Transverse colon (tissue), 4 donors: ENCODE results near the gene RCAN2. TPM values are rescaled to one million over a fixed set of nuclear protein-coding genes. Genes with fewer than 3 reads are reported as not detected.

Source experiments
- DNase-seq: peaks from one replicate; pipeline ENCODE4 v3.0.0-alpha.2; 2019
- H3K27ac ChIP-seq, 4 donors: fragments of 200-600 bp; sonication (generic); 2 replicates each; pipeline ENCODE4 v1.5.1; 2016 to 2018; ENCODE audit warnings: inconsistent platforms in 4 of 4
- H3K27me3 ChIP-seq: fragments of 200-600 bp; sonication (generic); 2 replicates; pipeline ENCODE4 v1.5.1; 2017; ENCODE audit warnings: inconsistent platforms
- H3K36me3 ChIP-seq, 4 donors: fragments of 200-600 bp; sonication (generic); 2 replicates each; pipeline ENCODE4 v1.5.1; 2017 to 2019; ENCODE audit warnings: inconsistent platforms in 4 of 4
- H3K4me1 ChIP-seq, 4 donors: fragments of 200-600 bp; sonication (generic); 2 replicates each; pipeline ENCODE4 v1.5.1; 2017 to 2020; ENCODE audit warnings: inconsistent platforms in 4 of 4
- H3K4me3 ChIP-seq, 4 donors: fragments of 200-600 bp; sonication (generic); 1 replicate in 1 of 4; 2 replicates in 3 of 4; pipeline versions ENCODE4 v1.5.1 to v1.6.1; 2017 to 2019; ENCODE audit warnings: inconsistent platforms in 4 of 4
- H3K9me3 ChIP-seq, 2 donors: fragments of 200-600 bp; sonication (generic); 2 replicates each; pipeline ENCODE4 v1.5.1; 2017 to 2019; ENCODE audit warnings: inconsistent platforms in 2 of 2
- CTCF ChIP-seq, 5 experiments: fragments of 200-600 bp in 3 of 5; fragments of 450-650 bp in 2 of 5; sonication (generic) in 3 of 5; IDR thresholded peaks; 1 replicate in 2 of 5; 2 replicates in 3 of 5; pipeline ENCODE4 v1.5.1; 2016 to 2017; ENCODE audit warnings: antibody characterized with exemption in 5 of 5, inconsistent platforms in 3 of 5, mild to moderate bottlenecking in 2 of 5, moderate library complexity in 1 of 5
- EP300 ChIP-seq: sonication (generic); formaldehyde crosslinking; IDR thresholded peaks from one replicate; pipeline ENCODE4 v1.6.1; 2017; ENCODE audit warnings: antibody characterized with exemption, low read depth
- POLR2A ChIP-seq: fragments of 450-650 bp; IDR thresholded peaks from one replicate; pipeline ENCODE4 v1.6.1; 2016; ENCODE audit warnings: antibody characterized with exemption, mild to moderate bottlenecking, moderate library complexity
- POLR2AphosphoS5 ChIP-seq, 3 donors: sonication (generic); formaldehyde crosslinking; IDR thresholded peaks; one replicate each; pipeline ENCODE4 v1.6.1; 2016; ENCODE audit warnings: antibody characterized with exemption in 3 of 3
- WGBS, 2 donors: methylation state at CpG; one replicate each; pipeline ENCODE4 v1.1.5; 2018; ENCODE audit warnings: low coverage in 1 of 2; 5-methylcytosine and 5-hydroxymethylcytosine counted together
- in situ Hi-C, 4 donors: fragments of 200-750 bp; cut with MboI; loops; one replicate each; pipeline versions ENCODE4 v1.15.0 to v1.15.1; 2017; ENCODE audit warnings: low sequenced_read_pairs in 3 of 4, low pct_ligation_motif_present in 1 of 4, low pct_unique_long_range_greater_than_20kb in 1 of 4
- intact Hi-C: fragments of 100-400 bp; cut with DNase I; formaldehyde crosslinking; loops from one replicate; pipeline ENCODE4 v1.15.1; 2023; ENCODE audit warnings: low total_unique reads
- total RNA-seq, 4 donors: library from RNA; depleted of rRNA; stranded (reverse); fragments of >200 nt; gene quantifications; one replicate each; pipeline ENCODE4 v1.1.0, GENCODE V29; 2016

Gene RCAN2
- total RNA-seq, 4 donors from 2014 or later: 1.9 to 9.5 (median 7.5) TPM

GRCh38 chr6:46509063-46509462, 17.8 kb upstream of the RCAN2 start:
- Histone ChIP-seq H3K27me3 (no peaks in the 10 kb centered on the region), H3K27ac (no peak overlapping the region), H3K4me3 (no peak overlapping the region), H3K36me3 (no peaks in the 10 kb centered on the region), H3K4me1 (peaks cover 0 to 22% (median under 1%) of the 10 kb centered on the region in 4 donors), H3K9me3 (no peaks in the 10 kb centered on the region)
- TF ChIP-seq POLR2A: no peak
- no peak for TF ChIP-seq POLR2AphosphoS5 (IDR thresholded peaks at IDR 0.05)
- TF ChIP-seq EP300: no peak
- no peak for TF ChIP-seq CTCF (IDR thresholded peaks at IDR 0.05)
- 77 to 83% methylated on average over 2 to 4 of the region's 4 CpGs for WGBS, 2 donors
- intact Hi-C loops: loop anchor here (5.0 kb wide), 1 partner anchor 1842 kb away; no protein-coding TSS in a partner anchor
- DNase-seq: no peak
- in situ Hi-C loops: no loop called here

GRCh38 chr6:46507426-46507825, 16.2 kb upstream of the RCAN2 start:
- H3K4me3 ChIP-seq: no peak overlapping the region
- H3K4me1 ChIP-seq: peaks cover 0 to 26% (median 2%) of the 10 kb centered on the region in 4 donors
- DNase-seq: no peak
- no peaks in the 10 kb centered on the region for H3K9me3 ChIP-seq
- no peaks in the 10 kb centered on the region for H3K36me3 ChIP-seq
- TF ChIP-seq CTCF (IDR thresholded peaks at IDR 0.05) (no peak), EP300 (no peak), POLR2A (no peak), POLR2AphosphoS5 (IDR thresholded peaks at IDR 0.05) (no peak)
- no peaks in the 10 kb centered on the region for H3K27me3 ChIP-seq
- in situ Hi-C loops: no loop called here
- H3K27ac ChIP-seq: no peak overlapping the region
- intact Hi-C loops: loop anchor here (5.0 kb wide), 1 partner anchor 1840 kb away; no protein-coding TSS in a partner anchor

GRCh38 chr6:46505693-46506512, 14.7 kb upstream of the RCAN2 start:
- TF ChIP-seq EP300: no peak
- no peak for TF ChIP-seq POLR2A
- no peak for TF ChIP-seq CTCF (IDR thresholded peaks at IDR 0.05)
- 66 to 72% methylated on average over 6 to 7 of the region's 7 CpGs for WGBS, 2 donors

GRCh38 chr6:46504242-46504641, 13.0 kb upstream of the RCAN2 start:
- no peaks in the 10 kb centered on the region for H3K27me3 ChIP-seq
- TF ChIP-seq EP300 (no peak), POLR2AphosphoS5 (IDR thresholded peaks at IDR 0.05) (no peak), CTCF (IDR thresholded peaks at IDR 0.05) (no peak), POLR2A (no peak)
- H3K36me3 ChIP-seq: no peaks in the 10 kb centered on the region
- peaks cover 0 to 26% (median 2%) of the 10 kb centered on the region in 4 donors for H3K4me1 ChIP-seq
- no peak overlapping the region for H3K4me3 ChIP-seq
- peak overlapping the region in 3 of 4 donors; percentile 24 to 54 (median 29) for H3K27ac ChIP-seq
- no peak for DNase-seq
- intact Hi-C loops (no loop called here), in situ Hi-C loops (no loop called here)
- no peaks in the 10 kb centered on the region for H3K9me3 ChIP-seq

More at GRCh38 chr6:46505693-46506512, 14.7 kb upstream of the RCAN2 start:
- Histone ChIP-seq H3K4me3 (no peak overlapping the region), H3K27ac (peak overlapping the region in 1 of 4 donors; percentile 10), H3K36me3 (no peaks in the 10 kb centered on the region), H3K4me1 (peaks cover 0 to 26% (median 2%) of the 10 kb centered on the region in 4 donors), H3K9me3 (no peaks in the 10 kb centered on the region), H3K27me3 (no peaks in the 10 kb centered on the region)
- in situ Hi-C loops (no loop called here), intact Hi-C loops (loop anchor here (5.0 kb wide), 1 partner anchor 1839 kb away; no protein-coding TSS in a partner anchor)
- no peak for DNase-seq
